GM19328 (cell line): ENCODE data around the gene TBXAS1.
A peak's percentile ranks its signal among the peaks of the same experiment; 100 is the strongest.

ENCODE experiments used
- ATAC-seq: cut with Tn5 transposase; IDR thresholded peaks from one replicate; pipeline ENCODE4 v1.9.1; 2021; ENCODE audit warnings: mild to moderate bottlenecking, moderate library complexity; ENCODE audit not compliant: unreplicated experiment

Gene TBXAS1

GRCh38 chr7:140039896-140040295 lies 210.8 kb downstream of the TBXAS1 start:
- no peak for ATAC-seq

- ATAC-seq: no peak
These were observed 212.8 kb downstream of the TBXAS1 start for GRCh38 chr7:140041659-140042385.

DNA sequence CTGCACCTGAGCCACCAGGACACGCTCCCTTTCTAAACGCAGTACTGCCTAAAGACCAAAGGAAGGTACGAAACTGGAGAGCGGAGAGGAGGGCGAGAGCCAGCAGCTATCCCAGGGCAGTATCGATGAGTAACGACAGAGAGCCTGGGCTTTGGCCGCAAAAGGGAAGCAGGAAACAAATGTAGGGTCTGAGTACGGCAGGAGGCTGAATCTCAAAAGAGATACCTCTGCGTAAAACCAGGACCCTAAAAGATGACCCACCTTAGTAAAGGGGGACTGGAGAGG lies 213.3 kb downstream of the TBXAS1 start:
- no peak for ATAC-seq

DNA sequence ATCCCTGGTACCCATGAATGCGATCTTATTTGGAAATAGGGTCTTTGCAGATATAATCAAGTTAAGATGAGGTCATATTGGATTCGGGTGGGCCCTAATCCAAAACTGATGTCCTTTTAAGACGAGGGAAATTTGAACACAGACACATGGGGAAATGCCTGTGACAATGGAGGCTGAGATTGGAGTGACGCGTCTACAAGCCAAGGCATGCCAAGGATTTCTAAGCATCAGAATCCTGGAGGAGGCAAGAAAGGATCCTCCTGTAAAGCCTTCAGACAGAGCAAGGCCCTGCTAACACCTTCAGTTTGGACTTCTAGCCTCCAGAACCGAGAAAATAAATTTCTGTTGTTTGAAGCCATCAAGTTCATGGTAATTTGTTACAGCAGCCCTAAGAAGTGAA lies 215.2 kb downstream of the TBXAS1 start:
- ATAC-seq: no peak

DNA sequence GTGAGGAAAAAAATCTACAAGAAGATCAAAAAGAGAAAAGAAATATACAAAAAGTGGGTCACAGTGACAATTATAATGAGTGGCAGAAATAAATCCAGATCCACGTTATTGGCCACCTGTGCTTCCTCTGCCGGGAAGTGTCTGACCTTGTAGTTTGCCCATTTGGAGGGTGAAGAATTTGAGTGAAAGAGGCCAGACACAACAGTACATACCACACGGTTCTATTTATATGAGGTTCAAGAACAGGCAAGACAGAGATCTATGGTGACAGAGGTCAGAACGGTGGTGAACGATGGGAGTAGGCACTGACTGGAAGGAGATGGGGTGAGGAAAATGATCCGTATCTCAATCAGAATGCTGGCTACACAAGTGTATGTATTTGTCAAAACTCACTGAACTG lies 216.6 kb downstream of the TBXAS1 start:
- no peak for ATAC-seq

DNA sequence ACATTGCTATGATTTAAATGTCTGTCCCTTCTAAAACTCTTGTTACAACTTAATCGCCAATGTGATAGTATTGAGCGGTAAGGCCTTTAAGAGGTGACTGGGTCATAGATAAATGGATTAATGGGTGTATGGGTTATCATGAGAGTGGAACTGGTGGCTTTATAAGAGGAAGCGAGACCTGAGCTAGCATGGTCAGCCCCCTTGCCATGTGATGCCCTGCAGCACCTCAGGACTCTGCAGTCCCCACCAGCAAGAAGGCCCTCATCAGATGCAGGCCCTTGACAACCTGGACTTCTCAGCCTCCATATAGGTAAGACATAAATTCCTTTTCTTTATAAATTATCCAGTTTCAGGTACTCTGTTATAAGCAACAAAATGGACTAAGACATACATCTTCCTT lies 218.1 kb downstream of the TBXAS1 start:
- no peak for ATAC-seq

DNA sequence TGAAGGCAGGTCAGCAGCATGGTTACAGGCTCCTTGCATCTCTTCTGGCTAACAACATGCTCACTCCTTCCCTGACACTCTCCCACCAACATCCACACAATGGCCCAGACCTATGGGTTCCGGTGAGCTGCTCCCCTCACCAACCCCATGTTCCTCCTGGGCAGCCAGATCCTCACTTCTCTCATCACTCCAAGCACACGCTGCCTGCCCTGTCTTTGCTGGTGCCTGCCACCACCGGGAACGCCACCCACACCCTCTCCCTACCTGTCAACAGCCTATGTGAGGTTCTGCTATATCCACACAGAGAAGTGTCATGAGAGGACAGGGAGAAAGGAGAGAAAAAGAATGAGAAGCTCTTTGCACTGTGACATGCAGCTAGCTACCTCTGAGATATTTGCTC lies 219.1 kb downstream of the TBXAS1 start:
- no peak for ATAC-seq

DNA sequence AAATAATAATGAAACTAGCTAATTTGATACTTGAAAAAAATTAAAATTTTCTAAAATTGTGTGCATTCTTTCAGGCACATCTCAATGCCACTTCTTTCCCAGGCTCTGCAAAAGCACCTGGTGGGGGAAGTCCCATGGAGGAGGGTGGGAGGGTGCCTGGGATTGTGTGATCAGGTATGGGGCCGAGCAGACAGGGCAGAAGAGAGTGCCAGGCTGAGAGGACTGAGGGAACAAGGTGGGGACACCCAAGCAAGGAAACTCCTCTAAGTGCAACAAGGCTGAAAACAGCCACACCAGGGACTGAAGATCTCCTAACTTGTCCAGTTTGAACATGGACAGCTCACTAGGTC lies 219.9 kb downstream of the TBXAS1 start:
- no peak for ATAC-seq

- no peak for ATAC-seq
These were observed 220.4 kb downstream of the TBXAS1 start for GRCh38 chr7:140049339-140050024.

GRCh38 chr7:140050100-140050499 lies 221.0 kb downstream of the TBXAS1 start:
- ATAC-seq: no peak

DNA sequence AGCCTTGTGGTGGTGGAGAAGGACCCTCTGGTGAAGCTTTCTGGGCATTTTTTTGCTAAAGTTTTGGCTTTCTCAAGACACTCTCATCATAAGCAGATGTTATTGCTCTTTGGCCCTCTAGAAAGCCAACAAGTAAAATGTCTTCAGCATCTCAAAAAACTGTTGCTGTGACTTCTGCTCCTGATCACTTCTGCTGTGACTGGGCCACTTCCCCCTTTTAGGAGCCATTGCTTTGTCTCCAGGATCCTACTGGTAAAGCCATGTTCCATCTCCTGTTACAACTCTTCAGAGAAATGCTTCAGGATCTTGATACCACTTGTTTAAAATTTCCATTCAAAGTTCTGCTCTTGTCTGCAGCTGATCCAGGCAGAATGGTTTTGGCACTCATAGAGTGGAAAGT lies 222.8 kb downstream of the TBXAS1 start:
- ATAC-seq: no peak

GRCh38 chr7:140053812-140054539 lies 224.9 kb downstream of the TBXAS1 start:
- ATAC-seq: peak; percentile 85

GRCh38 chr7:140054751-140055150 lies 225.7 kb downstream of the TBXAS1 start:
- ATAC-seq: no peak

- no peak for ATAC-seq
These were observed 226.8 kb downstream of the TBXAS1 start for GRCh38 chr7:140055833-140056232.

GRCh38 chr7:140056431-140057142 lies 227.5 kb downstream of the TBXAS1 start:
- ATAC-seq: no peak

DNA sequence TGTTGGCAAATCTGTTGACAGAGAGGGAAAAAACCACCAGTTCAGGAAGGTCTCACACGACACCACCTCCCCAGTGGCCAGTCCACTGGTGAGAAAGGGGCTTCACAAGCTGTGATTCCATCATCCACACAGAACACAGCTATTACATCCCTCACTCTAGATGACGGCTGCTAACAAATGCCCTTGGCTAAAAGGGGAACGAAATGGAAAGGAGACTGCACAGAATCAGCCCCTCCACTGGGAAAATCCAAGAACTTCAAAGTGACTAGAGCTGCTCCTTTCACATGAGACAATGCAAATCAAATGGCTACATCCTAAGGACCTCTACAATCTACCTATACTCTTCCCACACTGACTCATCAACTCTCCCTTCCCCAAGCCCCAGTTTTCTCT lies 228.1 kb downstream of the TBXAS1 start:
- no peak for ATAC-seq

GRCh38 chr7:140058517-140058916 lies 229.5 kb downstream of the TBXAS1 start:
- no peak for ATAC-seq

DNA sequence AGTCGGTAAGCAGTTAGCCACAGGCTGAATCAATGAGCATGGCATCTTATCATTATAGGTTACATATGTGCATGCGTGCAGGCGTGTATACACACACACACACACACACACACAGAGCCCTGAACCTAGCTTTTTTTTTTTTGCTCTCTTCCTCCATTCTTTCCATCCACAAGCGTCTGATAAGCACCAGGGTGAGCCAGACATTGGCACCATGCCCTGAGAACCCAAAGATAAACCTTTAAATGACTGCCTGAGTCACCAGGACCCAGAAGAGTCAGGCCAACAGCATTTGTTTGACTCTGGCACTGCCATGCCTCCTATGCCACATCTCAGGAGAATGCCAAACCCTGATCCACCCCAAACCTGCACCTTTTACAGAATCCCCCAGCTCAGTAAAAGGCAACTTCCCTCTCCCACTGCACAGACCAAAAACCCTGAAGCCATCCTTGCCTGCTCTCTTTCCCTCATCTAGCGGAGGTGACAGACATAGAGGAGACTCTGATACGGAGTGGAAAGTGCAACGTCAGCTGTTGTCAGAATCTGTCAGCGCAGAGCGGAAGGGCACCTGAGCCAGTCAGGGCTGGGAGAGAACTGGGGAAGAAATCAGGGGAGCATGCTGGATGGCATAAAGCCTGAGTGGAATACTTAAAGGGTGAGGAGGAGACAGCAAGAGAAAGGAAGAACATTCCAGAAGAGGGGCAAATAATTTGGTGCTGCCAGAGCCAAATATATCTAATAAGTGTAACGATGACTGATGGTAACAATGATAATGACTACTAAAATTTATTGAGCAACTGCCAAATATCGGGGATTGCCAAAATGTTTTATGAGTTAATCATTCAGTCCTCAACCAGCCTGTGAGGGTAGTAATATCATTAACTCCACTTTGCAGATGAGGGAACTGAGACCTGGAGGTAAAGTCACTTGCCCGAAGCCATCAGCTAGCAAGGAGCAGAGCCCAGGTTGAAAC lies 230.5 kb downstream of the TBXAS1 start:
- ATAC-seq: no peak

- ATAC-seq: no peak
These were observed 231.2 kb downstream of the TBXAS1 start for GRCh38 chr7:140060243-140060630.

- no peak for ATAC-seq
These were observed 231.9 kb downstream of the TBXAS1 start for GRCh38 chr7:140060788-140061606.
